IPS-15b (cell line): Measurements from ENCODE around the gene LIMS2.
A peak's percentile ranks its signal among the peaks of the same experiment; 100 is the strongest.

Experiments
- H3K27me3 ChIP-seq: one replicate; pipeline ENCODE4 v1.6.1; 2013; ENCODE audit warnings: low read length; ENCODE audit not compliant: control insufficient read depth, insufficient read depth
- H3K36me3 ChIP-seq: one replicate; pipeline ENCODE4 v1.6.1; 2013; ENCODE audit warnings: low read length; ENCODE audit not compliant: control insufficient read depth, insufficient read depth
- H3K4me1 ChIP-seq: one replicate; pipeline ENCODE4 v1.6.1; 2013; ENCODE audit warnings: mild to moderate bottlenecking, low read length; ENCODE audit not compliant: control insufficient read depth, insufficient read depth
- H3K4me3 ChIP-seq: one replicate; pipeline ENCODE4 v1.5.1; 2013; ENCODE audit warnings: low read depth, low read length
- H3K9ac ChIP-seq: one replicate; pipeline ENCODE4 v1.6.1; 2013; ENCODE audit warnings: low read depth, mild to moderate bottlenecking, low read length
- H3K9me3 ChIP-seq: one replicate; pipeline ENCODE4 v1.6.1; 2013; ENCODE audit warnings: mild to moderate bottlenecking, low read length; ENCODE audit not compliant: control insufficient read depth, insufficient read depth

The LIMS2 gene

GRCh38 chr2:127707890-127708648 lies 32.7 kb upstream of the LIMS2 start:
- peaks cover 3% of the 10 kb centered on the region for H3K4me1 ChIP-seq
- no peaks in the 10 kb centered on the region for H3K27me3 ChIP-seq
- H3K36me3 ChIP-seq = peaks cover 35% of the 10 kb centered on the region
- no peaks in the 10 kb centered on the region for H3K9me3 ChIP-seq
- no peak overlapping the region for H3K9ac ChIP-seq
- no peak overlapping the region for H3K4me3 ChIP-seq

GRCh38 chr2:127706215-127706990 lies 31.1 kb upstream of the LIMS2 start:
- Histone ChIP-seq H3K36me3 (peaks cover 35% of the 10 kb centered on the region), H3K9ac (no peak overlapping the region), H3K4me1 (peaks cover 7% of the 10 kb centered on the region), H3K9me3 (no peaks in the 10 kb centered on the region), H3K27me3 (no peaks in the 10 kb centered on the region), H3K4me3 (no peak overlapping the region)

GRCh38 chr2:127705391-127706065 lies 30.2 kb upstream of the LIMS2 start:
- H3K36me3 ChIP-seq = peaks cover 33% of the 10 kb centered on the region
- no peaks in the 10 kb centered on the region for H3K9me3 ChIP-seq
- no peak overlapping the region for H3K4me3 ChIP-seq
- no peaks in the 10 kb centered on the region for H3K27me3 ChIP-seq
- H3K9ac ChIP-seq = no peak overlapping the region
- H3K4me1 ChIP-seq = peaks cover 7% of the 10 kb centered on the region

- peaks cover 30% of the 10 kb centered on the region for H3K36me3 ChIP-seq
- no peaks in the 10 kb centered on the region for H3K27me3 ChIP-seq
- no peak overlapping the region for H3K4me3 ChIP-seq
- peaks cover 7% of the 10 kb centered on the region for H3K4me1 ChIP-seq
- H3K9me3 ChIP-seq = no peaks in the 10 kb centered on the region
- H3K9ac ChIP-seq = no peak overlapping the region
These were observed 29.5 kb upstream of the LIMS2 start for GRCh38 chr2:127704641-127705390.

- no peaks in the 10 kb centered on the region for H3K9me3 ChIP-seq
- no peak overlapping the region for H3K4me3 ChIP-seq
- H3K27me3 ChIP-seq = peaks cover 3% of the 10 kb centered on the region
- H3K4me1 ChIP-seq = peaks cover 12% of the 10 kb centered on the region
- H3K36me3 ChIP-seq = peaks cover 23% of the 10 kb centered on the region
- H3K9ac ChIP-seq = no peak overlapping the region
These were observed 28.0 kb upstream of the LIMS2 start for GRCh38 chr2:127703282-127703681.

- H3K4me3 ChIP-seq = peak overlapping the region; percentile 91
These were observed 27.2 kb upstream of the LIMS2 start for GRCh38 chr2:127702395-127703009.

GRCh38 chr2:127701651-127702394 lies 26.5 kb upstream of the LIMS2 start:
- H3K4me3 ChIP-seq = peak overlapping the region; percentile 91
- H3K27me3 ChIP-seq = peaks cover 3% of the 10 kb centered on the region
- peak overlapping the region; percentile 79 for H3K9ac ChIP-seq
- H3K4me1 ChIP-seq = peaks cover 12% of the 10 kb centered on the region
- no peaks in the 10 kb centered on the region for H3K9me3 ChIP-seq
- H3K36me3 ChIP-seq = peaks cover 17% of the 10 kb centered on the region

More at GRCh38 chr2:127702395-127703009, 27.2 kb upstream of the LIMS2 start:
- Histone ChIP-seq H3K9ac (peak overlapping the region; percentile 79), H3K36me3 (peaks cover 17% of the 10 kb centered on the region), H3K9me3 (no peaks in the 10 kb centered on the region), H3K27me3 (peaks cover 3% of the 10 kb centered on the region), H3K4me1 (peaks cover 12% of the 10 kb centered on the region)

- H3K27me3 ChIP-seq = peaks cover 3% of the 10 kb centered on the region
- peak within 1 kb of the TSS; percentile 90 for H3K9ac ChIP-seq
- no peaks in the 10 kb centered on the region for H3K9me3 ChIP-seq
- peaks cover 12% of the 10 kb centered on the region for H3K36me3 ChIP-seq
- H3K4me1 ChIP-seq = peaks cover 12% of the 10 kb centered on the region
- peak within 1 kb of the TSS; percentile 91 for H3K4me3 ChIP-seq
These were observed 25.9 kb upstream of the LIMS2 start, which contains the start of gene SFT2D3 for GRCh38 chr2:127701193-127701650. TSS of gene SFT2D3 (plus strand) at chr2:127701497. CDS start at chr2:127701529, 32 bp downstream.

- Histone ChIP-seq H3K4me3 (peak overlapping the region; percentile 91), H3K9ac (peak overlapping the region; percentile 90), H3K27me3 (peaks cover 3% of the 10 kb centered on the region), H3K4me1 (peaks cover 12% of the 10 kb centered on the region), H3K9me3 (no peaks in the 10 kb centered on the region), H3K36me3 (peaks cover 11% of the 10 kb centered on the region)
These were observed 25.3 kb upstream of the LIMS2 start for GRCh38 chr2:127700527-127701192.
